Central memory CD8-positive, alpha-beta T cell (primary cell): ENCODE results near the gene GAS7.

Experiments
- ATAC-seq: fragments of 150-1000 bp; cut with Tn5 transposase; replicated peaks from 2 replicates; pipeline ENCODE4 v1.10.0; 2022; ENCODE audit warnings: mild to moderate bottlenecking, moderate FRiP score, moderate number of reproducible peaks; ENCODE audit not compliant: poor library complexity, severe bottlenecking; ENCODE audit errors: extremely low read depth
- DNase-seq, 2 donors: peaks; one replicate each; pipeline ENCODE4 v3.0.0; 2021; ENCODE audit warnings: low spot score in 2 of 2
- H3K27ac Mint-ChIP-seq: one replicate; pipeline ENCODE4 v1.8.0; 2022; ENCODE audit warnings: low read depth, mild to moderate bottlenecking, moderate library complexity, mixed read lengths
- H3K27me3 Mint-ChIP-seq: one replicate; pipeline ENCODE4 v1.8.0; 2022; ENCODE audit warnings: mixed read lengths
- H3K36me3 Mint-ChIP-seq: one replicate; pipeline ENCODE4 v1.8.0; 2022; ENCODE audit warnings: mild to moderate bottlenecking, moderate library complexity, mixed read lengths; ENCODE audit not compliant: insufficient read depth
- H3K4me1 Mint-ChIP-seq: one replicate; pipeline ENCODE4 v1.8.0; 2022; ENCODE audit warnings: mixed read lengths
- H3K4me3 Mint-ChIP-seq: one replicate; pipeline ENCODE4 v1.8.0; 2022; ENCODE audit warnings: mild to moderate bottlenecking, moderate library complexity, mixed read lengths
- H3K9me3 Mint-ChIP-seq: one replicate; pipeline ENCODE4 v1.8.0; 2022; ENCODE audit warnings: mixed read lengths

Gene GAS7

DNA sequence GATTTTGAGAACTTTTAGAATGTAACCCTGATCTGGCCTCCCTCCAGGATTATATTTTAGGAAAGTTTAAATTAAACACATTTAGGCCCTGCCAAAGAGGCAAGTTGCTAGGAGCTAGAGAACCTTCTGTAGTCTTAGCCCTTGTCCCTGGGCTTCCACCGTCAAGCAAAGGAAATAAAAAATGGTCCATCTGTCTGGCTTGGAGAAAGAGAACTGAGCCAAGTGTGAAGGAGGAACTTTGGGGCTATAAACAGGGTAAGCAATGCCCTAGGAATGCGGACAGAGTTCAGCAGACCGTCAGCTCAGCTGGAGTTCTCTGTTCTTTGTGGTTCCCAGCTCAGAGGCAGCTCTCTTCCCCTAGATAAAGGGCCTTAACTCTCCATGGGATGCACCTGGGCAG is 323.0 kb downstream of the GAS7 start:
- no peaks in the 10 kb centered on the region for H3K9me3 Mint-ChIP-seq
- DNase-seq (no peak), ATAC-seq (no peak)
- no peak overlapping the region for H3K4me3 Mint-ChIP-seq
- H3K27ac Mint-ChIP-seq: no peak overlapping the region
- no peaks in the 10 kb centered on the region for H3K36me3 Mint-ChIP-seq
- peaks cover 69% of the 10 kb centered on the region for H3K27me3 Mint-ChIP-seq
- no peaks in the 10 kb centered on the region for H3K4me1 Mint-ChIP-seq

- Mint-ChIP-seq H3K4me1 (no peaks in the 10 kb centered on the region), H3K4me3 (no peak overlapping the region), H3K9me3 (no peaks in the 10 kb centered on the region), H3K36me3 (no peaks in the 10 kb centered on the region), H3K27ac (no peak overlapping the region), H3K27me3 (peaks cover 64% of the 10 kb centered on the region)
- DNase-seq: no peak
- no peak for ATAC-seq
Observed at GRCh38 chr17:9874722-9875121, 323.7 kb downstream of the GAS7 start.

- Mint-ChIP-seq H3K36me3 (no peaks in the 10 kb centered on the region), H3K27ac (no peak overlapping the region), H3K4me3 (no peak overlapping the region), H3K27me3 (peaks cover 72% of the 10 kb centered on the region), H3K9me3 (no peaks in the 10 kb centered on the region), H3K4me1 (no peaks in the 10 kb centered on the region)
- ATAC-seq (no peak), DNase-seq (no peak)
Observed at GRCh38 chr17:9872852-9873251, 325.6 kb downstream of the GAS7 start.

DNA sequence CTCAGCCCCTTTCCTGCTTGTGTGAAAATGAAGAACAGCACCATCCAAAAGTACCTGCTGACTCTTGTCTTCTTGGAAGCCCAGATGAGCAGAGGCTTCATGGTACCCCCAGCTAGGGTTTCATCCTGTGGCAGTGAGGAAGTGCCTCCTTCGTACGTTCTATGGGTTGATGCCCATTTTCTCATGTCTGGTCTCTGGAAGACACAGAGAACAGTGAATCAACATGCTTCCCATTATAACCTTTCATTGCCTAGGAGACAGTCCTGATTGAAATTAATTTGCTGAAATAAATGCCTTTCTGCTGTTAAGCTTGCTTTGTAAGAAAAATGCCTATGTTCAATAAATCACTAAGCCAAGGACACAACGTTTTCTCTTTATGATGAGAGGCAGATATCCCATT is 329.9 kb downstream of the GAS7 start:
- ATAC-seq (no peak), DNase-seq (no peak)
- Mint-ChIP-seq H3K27ac (no peak overlapping the region), H3K4me3 (no peak overlapping the region), H3K36me3 (no peaks in the 10 kb centered on the region), H3K4me1 (peaks cover 5% of the 10 kb centered on the region), H3K9me3 (peaks cover 6% of the 10 kb centered on the region), H3K27me3 (peaks cover 59% of the 10 kb centered on the region)

DNA sequence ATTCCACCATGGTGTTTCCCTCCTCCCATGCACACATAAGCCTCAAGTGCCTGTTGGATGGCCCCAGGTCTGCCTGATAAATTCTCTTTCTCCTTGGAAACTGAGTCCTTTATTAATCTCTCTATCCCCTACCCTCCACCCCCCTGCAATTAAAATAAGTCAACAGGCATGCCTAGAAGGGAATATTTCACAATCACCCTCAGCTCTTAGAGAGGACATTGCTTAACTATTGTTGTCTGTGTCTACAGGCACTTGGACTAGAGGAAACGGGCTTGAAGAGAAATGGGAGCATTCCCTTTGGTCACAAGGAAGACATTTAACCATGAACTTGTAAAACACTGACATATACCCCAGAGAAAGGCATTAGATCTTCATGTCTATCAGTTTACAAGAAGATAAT is 332.8 kb downstream of the GAS7 start:
- ATAC-seq: no peak
- H3K4me3 Mint-ChIP-seq: no peak overlapping the region
- DNase-seq: no peak
- no peaks in the 10 kb centered on the region for H3K36me3 Mint-ChIP-seq
- no peak overlapping the region for H3K27ac Mint-ChIP-seq
- peaks cover 11% of the 10 kb centered on the region for H3K9me3 Mint-ChIP-seq
- peaks cover 5% of the 10 kb centered on the region for H3K4me1 Mint-ChIP-seq
- peaks cover 54% of the 10 kb centered on the region for H3K27me3 Mint-ChIP-seq

- H3K36me3 Mint-ChIP-seq: no peaks in the 10 kb centered on the region
- H3K4me1 Mint-ChIP-seq: peaks cover 5% of the 10 kb centered on the region
- no peak overlapping the region for H3K27ac Mint-ChIP-seq
- no peak overlapping the region for H3K4me3 Mint-ChIP-seq
- peaks cover 38% of the 10 kb centered on the region for H3K27me3 Mint-ChIP-seq
- DNase-seq (no peak), ATAC-seq (no peak)
- peaks cover 11% of the 10 kb centered on the region for H3K9me3 Mint-ChIP-seq
Observed at GRCh38 chr17:9862949-9863348, 335.5 kb downstream of the GAS7 start.

GRCh38 chr17:9862220-9862619 is 336.2 kb downstream of the GAS7 start:
- no peak for ATAC-seq
- no peak overlapping the region for H3K27ac Mint-ChIP-seq
- DNase-seq: no peak
- peaks cover 5% of the 10 kb centered on the region for H3K4me1 Mint-ChIP-seq
- no peaks in the 10 kb centered on the region for H3K36me3 Mint-ChIP-seq
- H3K9me3 Mint-ChIP-seq: peaks cover 11% of the 10 kb centered on the region
- H3K4me3 Mint-ChIP-seq: no peak overlapping the region
- H3K27me3 Mint-ChIP-seq: peaks cover 41% of the 10 kb centered on the region

GRCh38 chr17:9860851-9861250 is 337.6 kb downstream of the GAS7 start:
- Mint-ChIP-seq H3K36me3 (no peaks in the 10 kb centered on the region), H3K27me3 (peaks cover 42% of the 10 kb centered on the region), H3K27ac (no peak overlapping the region), H3K4me3 (no peak overlapping the region), H3K4me1 (peaks cover 5% of the 10 kb centered on the region), H3K9me3 (peaks cover 11% of the 10 kb centered on the region)
- no peak for DNase-seq
- ATAC-seq: no peak
